GM18505 (cell line): ENCODE results near the gene COX8A.

ENCODE experiments used
- ATAC-seq: cut with Tn5 transposase; IDR thresholded peaks from one replicate; pipeline ENCODE4 v1.9.1; 2021; ENCODE audit not compliant: unreplicated experiment
- POLR2A ChIP-seq: IDR thresholded peaks from 4 replicates; pipeline ENCODE4 v1.6.1; 2011; ENCODE audit warnings: borderline replicate concordance; ENCODE audit not compliant: insufficient read depth, insufficient read length; ENCODE audit errors: extremely low read depth

Gene COX8A

GRCh38 chr11:64014356-64014755, 39.9 kb downstream of the COX8A start:
- no peak for TF ChIP-seq POLR2A
- ATAC-seq = no peak

GRCh38 chr11:64015510-64015909, 41.1 kb downstream of the COX8A start:
- no peak for ATAC-seq

GRCh38 chr11:64015935-64016845, 41.8 kb downstream of the COX8A start:
- no peak for ATAC-seq
- TF ChIP-seq POLR2A = no peak

More at GRCh38 chr11:64015510-64015909, 41.1 kb downstream of the COX8A start:
- no peak for TF ChIP-seq POLR2A

- ATAC-seq = no peak
- TF ChIP-seq POLR2A = no peak
Measured at GRCh38 chr11:64017945-64018224, 43.5 kb downstream of the COX8A start.

GRCh38 chr11:64018310-64018709, 43.9 kb downstream of the COX8A start:
- no peak for ATAC-seq

GRCh38 chr11:64019106-64020037, 45.0 kb downstream of the COX8A start:
- ATAC-seq = no peak
- no peak for TF ChIP-seq POLR2A

More at GRCh38 chr11:64018310-64018709, 43.9 kb downstream of the COX8A start:
- TF ChIP-seq POLR2A = no peak

GRCh38 chr11:64020976-64021756, 46.7 kb downstream of the COX8A start:
- ATAC-seq = no peak
- TF ChIP-seq POLR2A = no peak

GRCh38 chr11:64021757-64022093, 47.3 kb downstream of the COX8A start:
- TF ChIP-seq POLR2A = no peak
- no peak for ATAC-seq

GRCh38 chr11:64022125-64022784, 47.8 kb downstream of the COX8A start:
- no peak for TF ChIP-seq POLR2A

GRCh38 chr11:64023712-64024710, 49.6 kb downstream of the COX8A start:
- ATAC-seq = no peak
- TF ChIP-seq POLR2A = no peak

More at GRCh38 chr11:64022125-64022784, 47.8 kb downstream of the COX8A start:
- ATAC-seq = no peak

GRCh38 chr11:64025205-64025604, 50.8 kb downstream of the COX8A start:
- TF ChIP-seq POLR2A = no peak
- ATAC-seq = no peak
